SK-N-SH (cell line): ENCODE results near the gene SMCO2.

Source experiments
- CTCF ChIP-seq: fragments of 200-600 bp; sonication (generic); IDR thresholded peaks from 2 replicates; pipeline ENCODE4 v1.6.1; 2017; ENCODE audit warnings: antibody characterized with exemption, mild to moderate bottlenecking, moderate library complexity
- EZH2phosphoT487 ChIP-seq: fragments of 200-600 bp; sonication (generic); IDR thresholded peaks from 2 replicates; pipeline ENCODE4 v1.6.1; 2017; ENCODE audit warnings: low read depth, mixed run types, mild to moderate bottlenecking, antibody characterized with exemption, moderate library complexity, borderline replicate concordance
- NRF1 ChIP-seq: IDR thresholded peaks from 2 replicates; pipeline ENCODE4 v1.6.1; 2012; ENCODE audit warnings: low read depth, mild to moderate bottlenecking, low read length
- POLR2AphosphoS5 ChIP-seq: IDR thresholded peaks from 2 replicates; pipeline ENCODE4 v1.6.1; 2012; ENCODE audit warnings: low read depth, low read length
- REST ChIP-seq: IDR thresholded peaks from 2 replicates; pipeline ENCODE4 v1.6.1; 2012; ENCODE audit warnings: mild to moderate bottlenecking, low read depth, low read length, moderate library complexity
- TAF1 ChIP-seq: IDR thresholded peaks from 2 replicates; pipeline ENCODE4 v1.6.1; 2012; ENCODE audit warnings: low read depth, mild to moderate bottlenecking, low read length, moderate library complexity, borderline replicate concordance
- USF1 ChIP-seq: IDR thresholded peaks from 2 replicates; pipeline ENCODE4 v1.4.0; 2012; ENCODE audit warnings: low read depth, borderline replicate concordance

- TF ChIP-seq EZH2phosphoT487 = no peak
- no peak for TF ChIP-seq NRF1
- no peak for TF ChIP-seq TAF1
- TF ChIP-seq CTCF = no peak
- no peak for TF ChIP-seq REST
- no peak for TF ChIP-seq USF1
- TF ChIP-seq POLR2AphosphoS5 = no peak
Observed at GRCh38 chr12:27511723-27512045, 65.1 kb downstream of the SMCO2 start.
